Inferior parietal cortex (tissue), 1 donor: ENCODE measurements around the gene MGAT5B.
"Not testable (repeated sequence)": the region's sequence is repeated elsewhere in the genome, so short reads cannot be mapped to it uniquely, and the experiment has no call there.

Source experiments
- DNase-seq: peaks from one replicate; pipeline ENCODE4 v3.0.0-alpha.2; 2016; ENCODE audit errors: extremely low spot score

MGAT5B gene

DNA sequence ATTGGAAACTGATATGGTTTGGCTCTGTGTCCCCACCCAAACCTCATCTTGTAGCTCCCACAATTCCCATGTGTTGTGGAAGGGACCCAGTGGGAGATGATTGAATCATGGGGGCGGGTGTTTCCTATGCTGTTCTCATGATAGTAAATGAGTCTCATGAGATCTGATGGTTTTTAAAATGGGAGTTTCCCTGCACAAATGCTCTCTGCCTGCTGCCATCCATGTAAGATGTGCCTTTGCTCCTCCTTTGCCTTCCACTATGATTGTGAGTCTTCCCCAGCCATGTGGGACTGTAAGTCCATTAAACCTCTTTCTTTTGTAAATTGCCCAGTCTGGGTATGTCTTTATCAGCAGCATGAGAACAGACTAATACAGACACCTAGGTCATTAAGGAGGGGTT, 109.8 kb downstream of the MGAT5B start:
- not testable (repeated sequence) for DNase-seq

DNA sequence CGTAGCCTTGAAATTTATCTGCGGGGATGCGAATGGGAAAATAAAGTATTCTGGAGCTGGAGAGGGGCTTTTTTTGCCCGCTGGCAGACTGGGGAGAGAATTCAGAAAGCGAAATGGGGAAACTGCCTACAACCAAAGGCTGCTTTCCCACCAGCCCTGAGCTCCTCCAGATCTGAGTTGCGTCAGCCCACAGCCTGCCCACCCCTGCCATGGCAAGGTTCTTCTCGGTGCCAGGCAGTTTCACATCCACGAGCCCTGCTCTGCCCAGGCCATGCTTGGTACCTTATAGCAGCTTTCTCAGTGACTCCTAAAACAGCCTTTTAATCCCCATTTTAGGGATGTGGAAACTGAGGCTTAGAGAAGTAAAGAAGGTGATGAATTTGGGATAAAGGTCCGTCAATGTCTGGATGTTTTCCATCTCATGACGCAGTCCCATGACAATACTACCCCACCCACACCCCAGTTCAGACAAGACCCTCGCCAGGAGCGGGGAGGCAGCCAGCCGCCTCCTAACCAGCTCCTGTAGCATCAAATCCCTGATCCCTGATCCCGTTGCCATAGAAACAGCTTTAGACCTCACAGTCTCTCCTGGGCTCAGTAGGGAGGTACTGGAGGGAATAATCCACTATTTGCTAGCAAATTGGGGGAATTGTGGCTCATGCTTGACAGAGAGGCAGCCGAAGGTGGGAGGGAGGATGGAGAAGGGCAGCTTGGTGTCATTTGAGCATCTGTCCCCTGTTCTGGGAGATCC, 113.5 kb downstream of the MGAT5B start:
- DNase-seq: no peak

DNA sequence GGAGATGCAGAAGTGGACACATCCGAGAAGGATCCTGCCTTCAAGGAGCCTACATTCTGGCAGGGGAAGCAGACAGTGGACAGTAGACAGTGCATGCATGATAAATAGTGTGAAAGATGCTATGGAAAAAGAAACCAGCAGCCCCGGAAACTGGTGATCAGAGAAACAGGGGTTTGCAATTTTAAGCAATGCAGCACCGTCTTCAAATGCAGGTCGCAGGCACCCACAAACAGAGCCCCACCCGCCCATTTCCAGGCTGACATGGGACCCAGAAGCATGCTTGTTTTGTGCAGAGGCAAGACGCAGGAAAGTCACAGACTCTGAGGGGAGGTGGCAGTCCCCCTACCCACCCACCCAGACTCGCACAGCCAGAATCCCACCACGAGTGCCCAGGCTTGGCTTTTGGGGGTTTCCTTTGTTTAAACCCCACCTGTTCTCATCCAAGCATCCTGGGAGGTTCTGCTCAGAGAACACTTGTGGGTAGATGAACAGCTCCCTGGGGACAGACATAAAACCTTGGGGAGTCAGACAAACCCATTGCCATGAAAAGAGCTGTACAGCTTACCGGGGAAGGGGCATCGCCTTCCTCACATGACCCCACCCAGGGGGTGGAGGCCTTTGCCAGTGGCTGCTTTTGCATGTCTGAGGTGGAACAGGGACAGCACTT, 114.3 kb downstream of the MGAT5B start:
- no peak for DNase-seq

DNA sequence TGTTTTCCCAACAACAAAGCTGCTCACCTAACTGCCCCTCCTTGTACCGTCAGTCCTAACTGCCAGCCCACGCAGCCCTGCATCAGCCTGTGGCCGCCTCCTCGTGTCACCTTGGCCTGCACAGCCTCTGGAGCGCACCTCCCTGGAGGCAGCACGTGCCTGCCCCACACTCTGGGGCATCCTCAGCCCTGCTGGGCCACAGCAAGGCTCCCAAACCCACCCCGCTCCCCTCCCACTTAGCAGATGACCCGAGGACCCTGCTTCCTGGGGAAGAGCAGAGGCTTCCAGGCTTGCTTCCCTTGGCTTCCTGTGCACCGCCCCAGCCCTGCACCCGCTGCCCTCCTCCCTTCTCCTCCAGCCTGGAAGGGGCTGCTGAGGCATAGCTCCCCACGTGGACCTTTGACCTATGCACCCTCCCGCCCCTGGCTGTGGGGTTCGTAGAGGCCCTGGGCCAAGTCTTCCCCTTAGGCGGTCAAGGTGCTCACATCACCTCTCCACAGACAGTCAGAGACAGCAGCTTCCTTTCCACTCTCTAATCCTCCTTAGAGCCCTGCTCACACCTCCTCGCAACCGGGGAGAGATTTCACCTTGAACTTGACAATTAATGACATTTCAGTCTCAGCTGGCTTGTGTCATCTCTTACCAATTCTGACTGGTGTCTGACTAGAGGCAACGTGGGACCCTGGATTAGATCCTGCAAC, 115.0 kb downstream of the MGAT5B start:
- no peak for DNase-seq

DNA sequence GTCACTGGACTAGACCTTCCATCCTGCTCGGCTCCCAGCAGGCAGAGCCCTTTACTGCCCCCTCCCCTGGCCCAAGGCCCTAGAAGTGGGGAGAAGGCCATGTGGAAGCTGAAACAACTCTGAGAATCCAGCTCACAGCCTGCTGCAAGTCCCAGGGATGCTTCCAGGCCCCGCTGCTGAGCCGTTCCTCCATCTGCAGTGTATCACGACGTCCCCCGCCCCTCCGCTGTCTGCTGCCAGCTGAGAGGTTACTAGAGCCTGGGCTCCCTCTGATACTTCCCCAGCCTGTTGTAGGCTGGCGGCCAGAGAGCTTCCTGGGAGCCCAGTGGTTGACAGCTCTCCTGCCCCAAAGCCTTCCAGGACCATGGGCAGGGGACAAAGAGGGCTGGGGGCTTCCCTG, 118.2 kb downstream of the MGAT5B start:
- no peak for DNase-seq

DNA sequence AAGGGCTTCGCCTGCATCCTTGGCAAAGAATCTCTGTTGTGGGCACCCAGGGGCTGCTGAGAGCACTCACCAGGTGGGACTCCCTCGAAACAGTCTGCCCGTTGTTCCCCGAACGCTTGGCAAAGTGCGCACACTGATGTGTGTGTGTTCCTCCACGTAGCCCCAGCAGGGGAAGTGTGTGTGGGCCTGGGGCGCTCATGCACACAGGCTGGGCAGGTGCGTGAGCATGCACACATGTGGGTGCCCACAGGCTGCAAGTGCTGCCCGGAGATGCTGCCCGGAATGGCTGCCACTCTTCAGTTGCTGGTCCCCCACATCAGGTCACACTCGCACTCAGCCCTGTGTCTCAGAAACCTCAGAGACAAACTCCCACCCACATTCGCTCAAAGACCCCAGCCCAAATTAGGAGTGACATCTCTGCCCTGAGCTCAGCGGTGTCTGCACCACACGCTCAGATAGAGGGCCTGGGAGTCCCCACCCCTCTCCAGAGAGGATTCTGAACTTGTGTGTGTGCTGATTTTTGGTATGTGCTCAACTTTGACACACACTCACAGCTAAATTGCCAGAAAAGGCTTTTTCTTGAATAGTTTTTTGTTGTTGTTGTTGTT, 119.4 kb downstream of the MGAT5B start:
- no peak for DNase-seq

DNA sequence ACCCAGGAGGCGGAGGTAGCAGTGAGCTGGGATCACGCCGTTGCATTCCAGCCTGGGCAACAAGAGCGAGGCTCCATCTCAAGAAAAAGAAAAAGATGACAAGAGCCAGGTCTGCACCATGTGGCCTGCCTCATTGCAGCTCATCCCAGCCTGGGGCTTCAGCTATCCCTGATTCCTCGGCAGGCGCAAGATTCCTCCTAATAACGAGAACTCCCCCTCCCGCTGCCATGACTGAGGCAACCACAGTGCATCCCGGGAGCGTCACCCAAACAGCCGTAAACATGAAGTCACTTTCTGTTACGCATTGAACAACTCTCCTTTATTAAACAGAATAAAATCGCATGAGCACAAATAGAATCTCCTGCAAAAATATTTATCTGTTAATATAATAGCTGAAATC, 120.6 kb downstream of the MGAT5B start:
- DNase-seq: no peak

DNA sequence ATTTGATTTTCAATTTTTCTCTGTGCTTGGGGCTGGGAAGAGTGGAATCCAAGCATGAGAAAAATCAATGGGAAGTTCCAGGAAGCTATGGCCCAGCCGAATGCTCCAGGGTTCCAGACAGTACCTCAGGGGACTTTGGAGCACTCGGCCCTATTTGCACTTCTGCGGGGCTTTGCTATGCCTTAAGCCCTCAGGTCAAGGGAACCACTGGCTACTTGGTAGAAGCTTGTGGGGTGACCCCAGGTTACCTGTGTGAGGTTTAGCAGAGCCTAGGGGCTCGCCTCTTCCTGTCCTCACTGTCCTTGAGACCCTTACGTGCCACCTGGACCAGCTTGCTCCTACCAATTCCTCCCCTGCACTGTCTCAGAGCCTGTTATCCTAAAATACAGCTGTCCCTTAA, 121.3 kb downstream of the MGAT5B start:
- no peak for DNase-seq

DNA sequence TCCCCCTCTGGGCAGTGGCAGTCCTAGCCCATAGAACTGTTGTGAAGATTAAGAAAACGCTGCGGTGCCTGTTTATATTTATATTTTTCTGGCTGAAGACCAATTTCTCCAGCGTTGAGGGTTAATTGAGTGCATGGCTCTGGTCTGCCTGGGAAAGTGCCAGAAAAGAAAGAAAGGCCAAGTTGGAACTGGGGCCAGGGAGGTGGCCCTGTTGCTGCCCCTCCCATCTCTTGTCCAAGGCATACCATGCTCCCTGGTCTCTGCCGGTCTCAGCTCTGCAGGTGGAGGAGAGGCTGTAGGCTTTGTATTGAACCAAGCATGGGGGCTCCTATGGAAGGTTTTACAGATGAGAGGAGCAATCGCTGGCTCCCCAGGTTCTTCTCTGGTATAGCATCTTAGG, 124.7 kb downstream of the MGAT5B start:
- no peak for DNase-seq

DNA sequence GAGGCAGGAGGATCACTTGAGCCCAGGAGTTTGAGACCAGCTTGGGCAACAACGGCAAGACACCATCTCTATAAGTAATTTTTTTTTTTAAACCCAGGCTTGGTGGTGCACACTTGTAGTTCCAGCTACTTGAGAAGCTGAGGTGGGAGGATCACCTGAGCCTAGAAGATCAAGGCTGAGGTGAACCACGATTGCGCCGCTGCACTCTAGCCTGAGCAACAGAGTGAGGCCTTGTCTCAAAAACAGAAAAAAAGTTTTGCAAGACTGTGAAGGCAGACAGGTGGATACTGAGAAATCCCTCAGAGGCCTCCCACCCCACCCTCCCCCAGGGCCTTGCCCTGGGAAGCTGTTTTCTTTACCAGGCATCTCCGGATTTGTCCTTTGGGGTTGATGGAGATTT, 125.4 kb downstream of the MGAT5B start:
- no peak for DNase-seq

DNA sequence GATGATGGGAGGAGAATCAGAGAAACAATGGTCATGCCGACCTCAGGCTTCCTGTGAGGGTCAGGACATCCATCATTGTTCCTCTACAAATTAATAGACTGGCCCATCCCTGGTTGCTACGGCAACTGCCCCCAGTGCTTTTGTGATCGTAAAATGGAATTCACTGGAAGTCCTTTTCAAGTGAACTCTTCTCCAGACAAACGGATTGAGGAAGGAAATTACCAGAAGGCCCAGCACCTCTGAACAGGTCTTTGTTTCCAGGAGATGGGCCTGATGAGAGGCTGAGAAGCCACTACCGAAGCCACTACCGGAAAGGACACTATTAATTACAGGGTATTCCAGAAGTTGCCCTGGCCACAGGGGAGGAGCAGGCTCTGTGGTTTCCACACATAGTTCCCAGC, 126.0 kb downstream of the MGAT5B start:
- DNase-seq: no peak

DNA sequence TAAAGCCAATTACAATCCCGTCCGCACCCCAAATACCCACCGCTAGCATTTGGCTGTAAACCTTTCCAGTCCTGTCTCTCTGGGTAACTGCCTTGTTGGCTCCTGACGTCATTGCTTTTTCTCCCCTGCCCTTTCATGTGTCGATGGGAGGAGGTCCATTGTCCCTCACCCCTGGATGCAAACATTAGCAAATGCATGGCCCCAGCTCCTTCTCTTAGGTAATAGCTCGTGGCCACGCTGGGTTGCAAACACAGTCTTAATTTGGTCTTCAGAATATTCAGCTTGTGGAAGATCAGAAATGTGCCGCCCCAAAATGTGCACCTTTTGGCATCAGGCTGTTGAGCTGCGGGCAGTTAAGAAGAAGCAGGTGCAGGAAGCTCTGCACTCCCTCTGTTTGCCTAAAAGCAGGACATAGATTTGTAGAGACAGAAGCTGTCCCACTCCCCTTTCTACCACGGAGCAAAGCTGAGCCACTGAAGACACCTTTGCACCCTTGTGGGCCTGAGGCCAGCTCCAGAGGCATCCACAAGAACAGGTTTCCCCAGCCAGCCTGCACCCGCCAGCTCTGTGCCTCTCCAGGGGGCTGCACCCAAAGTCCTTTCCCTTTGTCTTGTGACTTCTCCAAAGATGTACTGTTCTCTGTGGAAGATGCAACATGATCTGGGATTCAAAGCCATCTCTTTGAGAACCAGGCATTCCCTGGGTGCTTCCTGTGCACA, 127.3 kb downstream of the MGAT5B start:
- no peak for DNase-seq

DNA sequence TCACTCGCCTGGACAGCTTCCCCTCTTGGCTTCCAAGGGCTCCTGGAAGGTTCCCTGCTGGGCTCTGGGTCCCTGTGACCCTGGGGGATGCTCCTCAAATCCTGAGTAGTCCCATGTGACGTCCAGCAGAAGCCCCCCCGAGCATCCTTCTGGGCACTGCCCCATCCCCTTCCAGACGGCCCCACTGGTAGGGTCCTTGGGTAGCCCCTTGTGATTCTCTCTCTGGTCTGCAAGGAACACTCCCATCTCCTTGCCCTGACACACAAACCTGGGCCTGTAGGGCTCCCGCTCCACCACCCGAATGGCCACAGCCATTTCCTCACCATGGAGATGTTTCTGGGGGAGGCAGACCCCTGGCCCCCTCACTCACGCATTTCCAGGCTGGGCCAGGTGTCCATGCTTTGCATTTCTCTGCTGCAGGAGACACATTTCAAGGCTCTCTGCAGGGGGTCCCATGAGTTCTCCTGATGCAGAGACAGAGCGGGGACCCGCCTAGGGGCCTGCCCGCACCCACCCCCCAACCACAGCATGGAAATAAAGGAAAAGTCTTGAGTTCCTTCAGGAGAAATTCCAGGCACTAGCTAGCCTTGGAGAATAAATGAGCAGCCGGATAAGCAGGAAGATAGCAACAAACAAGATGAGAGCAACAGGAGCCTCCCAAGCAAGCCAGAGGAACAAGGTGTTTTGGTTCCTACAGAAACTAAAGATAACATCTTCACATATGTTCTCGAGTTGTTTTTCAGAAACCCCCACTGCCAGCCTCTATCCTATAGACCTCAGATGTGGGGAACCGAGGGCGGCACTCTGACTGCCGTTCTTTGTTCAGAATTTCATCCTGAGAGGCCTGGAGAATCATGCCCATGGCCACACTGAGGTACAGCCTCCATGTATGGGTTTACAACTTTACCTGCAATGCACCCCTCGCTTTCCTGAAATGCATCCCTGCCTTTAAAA, 128.8 kb downstream of the MGAT5B start:
- DNase-seq: no peak

DNA sequence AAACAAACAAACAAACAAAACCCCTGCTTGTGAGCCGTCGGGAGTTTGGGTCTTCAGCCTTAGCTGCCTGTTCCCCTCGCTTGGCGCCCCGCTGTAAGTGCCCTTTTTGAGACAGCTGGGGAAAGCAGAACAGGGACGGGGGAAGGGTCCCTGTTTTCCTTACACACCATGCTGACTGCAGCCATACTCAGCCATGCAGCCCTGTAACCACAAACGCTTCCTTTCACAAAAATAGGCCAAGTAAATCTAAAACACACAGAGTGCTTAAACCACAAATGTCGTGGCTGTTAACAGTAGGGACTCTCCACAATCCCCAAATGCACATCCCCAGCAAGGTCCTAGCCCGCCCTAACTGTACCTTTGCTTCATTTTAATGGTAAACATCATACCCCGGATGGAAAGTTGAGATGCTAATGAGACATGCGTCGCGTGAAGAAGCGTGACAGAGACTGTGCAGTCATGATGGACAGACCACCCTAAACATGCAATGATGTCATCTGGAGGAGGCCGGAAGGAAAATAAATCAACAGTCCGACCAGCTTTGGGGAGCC, 129.9 kb downstream of the MGAT5B start:
- no peak for DNase-seq

DNA sequence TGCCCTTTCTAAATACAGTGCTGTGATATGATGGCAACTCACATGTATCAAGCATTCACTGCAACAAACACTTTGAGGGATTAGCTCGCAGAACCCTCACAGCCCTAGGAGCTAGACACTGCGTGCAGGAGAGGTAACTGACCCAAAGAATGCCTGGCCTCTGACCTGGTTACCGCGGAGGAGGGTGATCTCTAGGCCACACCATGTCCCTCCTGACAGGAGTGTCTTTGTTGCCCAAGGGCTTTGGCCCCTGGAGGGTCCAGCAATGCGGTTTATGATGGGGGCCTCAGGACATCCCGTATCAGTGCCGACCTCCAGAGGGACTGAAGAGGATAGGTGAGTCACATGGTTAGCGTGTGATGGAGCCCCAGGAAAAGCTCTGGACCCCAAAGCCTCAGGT, 130.6 kb downstream of the MGAT5B start:
- DNase-seq: no peak
